ENCODE measurements around the gene FOSB. TPM values are rescaled to one million over a fixed set of nuclear protein-coding genes. Genes with fewer than 3 reads are reported as not detected.
A peak's percentile ranks its signal among the peaks of the same experiment; 100 is the strongest.

FOSB gene
- polyA plus RNA-seq, 2 of the 4 experiments (the other 2 are of a cell fraction), result 0.57 to 48.8 TPM

DNA sequence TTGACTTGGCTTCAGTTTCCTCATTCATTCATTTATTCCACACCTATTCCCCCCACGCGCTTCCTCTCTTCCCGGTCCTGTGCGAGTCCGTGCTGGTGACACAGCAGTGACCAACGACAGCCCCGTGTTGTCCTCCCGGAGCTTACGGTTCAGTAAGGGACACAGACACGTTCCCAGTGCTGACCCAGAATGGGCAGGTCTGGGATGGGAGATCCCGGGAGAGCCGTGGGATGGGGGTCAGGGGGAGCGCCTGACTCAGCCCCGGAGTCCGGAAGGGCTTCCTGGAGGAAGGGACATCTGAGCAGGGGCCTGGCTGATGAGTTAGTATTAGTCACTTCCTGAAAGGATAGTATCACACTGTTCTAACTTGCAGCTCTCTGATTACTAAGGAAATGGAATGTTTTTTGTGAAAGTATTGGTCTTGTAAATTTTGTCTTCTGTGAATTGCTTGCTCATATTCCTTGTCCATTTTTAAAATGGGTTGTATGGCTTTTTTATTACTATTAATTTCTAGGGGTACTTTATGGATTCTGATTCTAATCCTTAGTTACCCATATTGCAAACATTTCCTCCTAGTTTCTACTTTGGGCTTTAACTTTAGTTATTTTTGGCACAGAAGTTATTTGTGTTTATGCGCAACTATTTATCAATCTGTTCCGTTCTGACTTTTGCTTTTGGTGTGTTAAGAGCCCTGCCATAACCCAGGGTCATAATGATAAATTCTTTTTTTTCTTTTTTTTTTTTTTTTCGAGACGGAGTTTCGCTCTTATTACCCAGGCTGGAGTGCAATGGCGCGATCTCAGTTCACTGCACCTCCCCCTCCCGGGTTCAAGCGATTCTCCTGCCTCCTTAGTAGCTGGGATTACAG lies 43.4 kb upstream of the FOSB start (continued):
- TF ChIP-seq EHF (CRISPR knock-in tag; IDR thresholded peaks at IDR 0.05) (0 out of 2 replicates have a peak, but pooled peaks have one; percentile 1), CBX2 (IDR thresholded peaks at IDR 0.05; ENCODE audit: borderline replicate concordance, low read depth) (no peak), ZC3H11A (IDR thresholded peaks at IDR 0.05) (no peak), FOSB (CRISPR knock-in tag; IDR thresholded peaks at IDR 0.05) (peak; percentile 73; the same call in 1 of the 2 replicates)

DNA sequence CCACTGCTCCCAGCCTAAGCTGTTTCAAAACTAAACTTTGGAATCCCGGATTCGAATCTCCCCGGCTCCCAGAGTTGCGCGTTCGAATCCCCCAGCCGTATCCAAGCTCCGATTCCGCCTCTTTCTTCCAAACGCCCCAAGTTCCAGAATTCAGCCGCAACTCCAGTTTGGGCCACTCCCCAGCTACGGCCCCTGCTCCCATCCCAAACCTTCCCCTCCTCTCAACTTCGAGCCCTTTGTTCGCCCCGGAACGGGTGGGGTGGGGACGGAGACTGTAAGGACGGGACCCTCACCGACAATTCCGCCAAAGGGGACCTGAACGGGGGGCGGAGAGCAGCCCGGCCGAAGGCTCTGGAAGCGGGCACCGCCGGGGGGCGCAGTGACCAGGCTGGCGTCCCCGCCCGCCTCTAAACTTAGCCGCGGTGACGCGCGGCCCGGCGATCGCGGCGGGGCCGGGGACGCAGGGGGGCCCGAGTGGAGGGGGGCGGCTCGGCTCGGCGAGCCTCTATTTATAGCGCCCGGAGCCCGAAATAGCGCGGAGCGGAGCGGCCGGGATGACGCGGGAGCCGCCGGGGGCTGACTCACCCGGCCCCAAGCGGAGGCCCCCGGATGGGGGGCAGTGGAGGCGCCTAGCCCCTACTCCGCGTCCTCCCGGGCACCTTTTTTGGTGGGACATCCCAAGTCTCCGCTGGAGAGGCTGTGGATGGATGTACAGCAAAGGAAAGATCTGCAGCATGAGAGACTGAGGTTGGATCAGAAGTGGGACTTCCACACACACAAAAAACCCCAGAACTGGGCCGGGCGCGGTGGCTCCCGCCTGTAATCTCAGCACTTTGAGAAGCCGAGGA lies 39.2 kb upstream of the FOSB start:
- WGBS (ENCODE audit: missing lambda C conversion rate), result 11% methylated on average over 42 of the region's 73 CpGs
- POLR2A ChIA-PET, result interaction anchor here (0.9 to 1.1 kb wide), 3 partner anchors 11 to 50 kb away, joined by 3 to 6 read pairs (median 3); no protein-coding TSS in a partner anchor
- H3K4me2 ChIP-seq, result peak overlapping the region; percentile 96
- FAIRE-seq (no peak), DNase-seq (ENCODE audit: low read depth in 1 of 2, low spot score in 1 of 2) (peak in 1 of 2 experiments; percentile 68), ATAC-seq (peak; percentile 2 to 10; a peak in 3 of 6 replicates)
- H3K27ac ChIP-seq, result peak overlapping the region; percentile 52 to 89
- CTCF ChIA-PET, result interaction anchor here (0.7 to 27.6 kb wide), 12 partner anchors 11 to 688 kb away, joined by 3 to 1883 read pairs (median 6); partner anchors contain the start of genes FOSB, PPM1N, PPP1R13L and RTN2
- H3K4me3 ChIP-seq, result peak overlapping the region; percentile 67
- H3K4me1 ChIP-seq, result peaks cover 23% of the 10 kb centered on the region
- no peaks in the 10 kb centered on the region for H3K9me3 ChIP-seq
- no peak for TF ChIP-seq MYC (IDR thresholded peaks at IDR 0.05; ENCODE audit: borderline replicate concordance, low read length)
- no peak for TF ChIP-seq FOSB (CRISPR knock-in tag; IDR thresholded peaks at IDR 0.05)
- TF ChIP-seq KDM5A (IDR thresholded peaks at IDR 0.05), result no peak
- TF ChIP-seq EHMT2 (IDR thresholded peaks at IDR 0.05; ENCODE audit: low read depth), result no peak
- TF ChIP-seq EP300 (IDR thresholded peaks at IDR 0.05), result no peak
- TF ChIP-seq GATA3 (IDR thresholded peaks at IDR 0.05; ENCODE audit: borderline replicate concordance), result no peak
- no peak for TF ChIP-seq RNF2 (IDR thresholded peaks at IDR 0.05; ENCODE audit: borderline replicate concordance, low read depth)
- TF ChIP-seq, protein P1, sequence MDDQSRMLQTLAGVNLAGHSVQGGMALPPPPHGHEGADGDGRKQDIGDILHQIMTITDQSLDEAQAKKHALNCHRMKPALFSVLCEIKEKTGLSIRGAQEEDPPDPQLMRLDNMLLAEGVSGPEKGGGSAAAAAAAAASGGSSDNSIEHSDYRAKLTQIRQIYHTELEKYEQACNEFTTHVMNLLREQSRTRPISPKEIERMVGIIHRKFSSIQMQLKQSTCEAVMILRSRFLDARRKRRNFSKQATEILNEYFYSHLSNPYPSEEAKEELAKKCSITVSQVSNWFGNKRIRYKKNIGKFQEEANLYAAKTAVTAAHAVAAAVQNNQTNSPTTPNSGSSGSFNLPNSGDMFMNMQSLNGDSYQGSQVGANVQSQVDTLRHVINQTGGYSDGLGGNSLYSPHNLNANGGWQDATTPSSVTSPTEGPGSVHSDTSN (IDR thresholded peaks at IDR 0.05), result no peak
- no peak for TF ChIP-seq NR3C1 (IDR thresholded peaks at IDR 0.05)
- no peak for TF ChIP-seq FOSL2 (IDR thresholded peaks at IDR 0.05)
- peak; percentile 79 for TF ChIP-seq FOSL2 (CRISPR knock-in tag; IDR thresholded peaks at IDR 0.05)
- no peak for TF ChIP-seq BHLHE40 (IDR thresholded peaks at IDR 0.05; ENCODE audit: low read depth, low read length)
- no peak for TF ChIP-seq ZC3H11A (IDR thresholded peaks at IDR 0.05)
- TF ChIP-seq TP53 (CRISPR knock-in tag; IDR thresholded peaks at IDR 0.05), result no peak
- TF ChIP-seq, protein P2, sequence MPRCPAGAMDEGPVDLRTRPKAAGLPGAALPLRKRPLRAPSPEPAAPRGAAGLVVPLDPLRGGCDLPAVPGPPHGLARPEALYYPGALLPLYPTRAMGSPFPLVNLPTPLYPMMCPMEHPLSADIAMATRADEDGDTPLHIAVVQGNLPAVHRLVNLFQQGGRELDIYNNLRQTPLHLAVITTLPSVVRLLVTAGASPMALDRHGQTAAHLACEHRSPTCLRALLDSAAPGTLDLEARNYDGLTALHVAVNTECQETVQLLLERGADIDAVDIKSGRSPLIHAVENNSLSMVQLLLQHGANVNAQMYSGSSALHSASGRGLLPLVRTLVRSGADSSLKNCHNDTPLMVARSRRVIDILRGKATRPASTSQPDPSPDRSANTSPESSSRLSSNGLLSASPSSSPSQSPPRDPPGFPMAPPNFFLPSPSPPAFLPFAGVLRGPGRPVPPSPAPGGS (IDR thresholded peaks at IDR 0.05), result no peak
- TF ChIP-seq HDAC2 (IDR thresholded peaks at IDR 0.05), result peak; percentile 96
- no peak for TF ChIP-seq HOXA7 (CRISPR knock-in tag; IDR thresholded peaks at IDR 0.05)
- peak in 1 of 2 experiments; percentile 33; a peak in 3 of 5 replicates for TF ChIP-seq JUN (IDR thresholded peaks at IDR 0.05)
- TF ChIP-seq, protein P3, sequence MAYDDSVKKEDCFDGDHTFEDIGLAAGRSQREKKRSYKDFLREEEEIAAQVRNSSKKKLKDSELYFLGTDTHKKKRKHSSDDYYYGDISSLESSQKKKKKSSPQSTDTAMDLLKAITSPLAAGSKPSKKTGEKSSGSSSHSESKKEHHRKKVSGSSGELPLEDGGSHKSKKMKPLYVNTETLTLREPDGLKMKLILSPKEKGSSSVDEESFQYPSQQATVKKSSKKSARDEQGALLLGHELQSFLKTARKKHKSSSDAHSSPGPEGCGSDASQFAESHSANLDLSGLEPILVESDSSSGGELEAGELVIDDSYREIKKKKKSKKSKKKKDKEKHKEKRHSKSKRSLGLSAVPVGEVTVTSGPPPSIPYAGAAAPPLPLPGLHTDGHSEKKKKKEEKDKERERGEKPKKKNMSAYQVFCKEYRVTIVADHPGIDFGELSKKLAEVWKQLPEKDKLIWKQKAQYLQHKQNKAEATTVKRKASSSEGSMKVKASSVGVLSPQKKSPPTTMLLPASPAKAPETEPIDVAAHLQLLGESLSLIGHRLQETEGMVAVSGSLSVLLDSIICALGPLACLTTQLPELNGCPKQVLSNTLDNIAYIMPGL (CRISPR knock-in tag; IDR thresholded peaks at IDR 0.05; ENCODE audit: borderline replicate concordance), result no peak; the same call in 1 of the 2 replicates
- no peak for TF ChIP-seq HEYL (CRISPR knock-in tag; IDR thresholded peaks at IDR 0.05)
- TF ChIP-seq CHD2 (IDR thresholded peaks at IDR 0.05; ENCODE audit: low read length, partially characterized antibody), result no peak
- TF ChIP-seq, protein P4, sequence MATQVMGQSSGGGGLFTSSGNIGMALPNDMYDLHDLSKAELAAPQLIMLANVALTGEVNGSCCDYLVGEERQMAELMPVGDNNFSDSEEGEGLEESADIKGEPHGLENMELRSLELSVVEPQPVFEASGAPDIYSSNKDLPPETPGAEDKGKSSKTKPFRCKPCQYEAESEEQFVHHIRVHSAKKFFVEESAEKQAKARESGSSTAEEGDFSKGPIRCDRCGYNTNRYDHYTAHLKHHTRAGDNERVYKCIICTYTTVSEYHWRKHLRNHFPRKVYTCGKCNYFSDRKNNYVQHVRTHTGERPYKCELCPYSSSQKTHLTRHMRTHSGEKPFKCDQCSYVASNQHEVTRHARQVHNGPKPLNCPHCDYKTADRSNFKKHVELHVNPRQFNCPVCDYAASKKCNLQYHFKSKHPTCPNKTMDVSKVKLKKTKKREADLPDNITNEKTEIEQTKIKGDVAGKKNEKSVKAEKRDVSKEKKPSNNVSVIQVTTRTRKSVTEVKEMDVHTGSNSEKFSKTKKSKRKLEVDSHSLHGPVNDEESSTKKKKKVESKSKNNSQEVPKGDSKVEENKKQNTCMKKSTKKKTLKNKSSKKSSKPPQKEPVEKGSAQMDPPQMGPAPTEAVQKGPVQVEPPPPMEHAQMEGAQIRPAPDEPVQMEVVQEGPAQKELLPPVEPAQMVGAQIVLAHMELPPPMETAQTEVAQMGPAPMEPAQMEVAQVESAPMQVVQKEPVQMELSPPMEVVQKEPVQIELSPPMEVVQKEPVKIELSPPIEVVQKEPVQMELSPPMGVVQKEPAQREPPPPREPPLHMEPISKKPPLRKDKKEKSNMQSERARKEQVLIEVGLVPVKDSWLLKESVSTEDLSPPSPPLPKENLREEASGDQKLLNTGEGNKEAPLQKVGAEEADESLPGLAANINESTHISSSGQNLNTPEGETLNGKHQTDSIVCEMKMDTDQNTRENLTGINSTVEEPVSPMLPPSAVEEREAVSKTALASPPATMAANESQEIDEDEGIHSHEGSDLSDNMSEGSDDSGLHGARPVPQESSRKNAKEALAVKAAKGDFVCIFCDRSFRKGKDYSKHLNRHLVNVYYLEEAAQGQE (IDR thresholded peaks at IDR 0.05), result no peak
- TF ChIP-seq TFCP2L1 (CRISPR knock-in tag; IDR thresholded peaks at IDR 0.05), result 0 out of 2 replicates have a peak, but pooled peaks have one; percentile 30
- TF ChIP-seq ZFP36 (IDR thresholded peaks at IDR 0.05; ENCODE audit: borderline replicate concordance, partially characterized antibody), result no peak
- no peak; the same call in none of the 2 replicates for TF ChIP-seq CHD4 (IDR thresholded peaks at IDR 0.05; ENCODE audit: borderline replicate concordance)
- peak; percentile 38; the same call in 1 of the 3 replicates for TF ChIP-seq SMC3 (IDR thresholded peaks at IDR 0.05)
